ENCODE data around the gene MUL1. TPM values are rescaled to one million over a fixed set of nuclear protein-coding genes. Genes with fewer than 3 reads are reported as not detected.

The MUL1 gene
- total and polyA plus RNA-seq, 2 of the 8 experiments (the other 6 are each of a cell fraction or from before 2014, with no cell fraction given) = 16.4 to 20.8 TPM

- Histone ChIP-seq H4K8ac (ENCODE audit: extremely low read depth, insufficient read depth, low read length) (no peak overlapping the region), H3K56ac (replicated peaks; ENCODE audit: insufficient read length, low read depth, low read length) (no peak overlapping the region), H3K79me1 (ENCODE audit: low read depth, low read length) (no peaks in the 10 kb centered on the region), H3K36me3 (ENCODE audit: control insufficient read depth in 2 of 4, insufficient read depth in 4 of 4, low read length in 3 of 4) (no peaks in the 10 kb centered on the region), H4K91ac (replicated peaks; ENCODE audit: insufficient read length, low read length) (no peak overlapping the region), H3K27ac (ENCODE audit: low read depth, low read length) (no peak overlapping the region), H3K27me3 (replicated peaks in 1 of 4; ENCODE audit: control insufficient read depth in 3 of 4, extremely low read depth in 1 of 4, insufficient read depth in 3 of 4, low read length in 3 of 4) (peaks cover 0 to 6% (median 0%) of the 10 kb centered on the region in 4 experiments; a peak in 4 of 7 replicates), H2AFZ (ENCODE audit: low read length) (no peak overlapping the region), H3K23me2 (ENCODE audit: low read depth, low read length) (peaks cover 4% of the 10 kb centered on the region; the same call in 1 of the 2 replicates), H2BK20ac (ENCODE audit: low read length) (no peak overlapping the region), H3K4me2 (ENCODE audit: insufficient read depth in 1 of 2, low read depth in 2 of 2, low read length in 2 of 2) (no peak overlapping the region), H3K9ac (replicated peaks in 1 of 4; ENCODE audit: extremely low read depth in 1 of 4, low read depth in 3 of 4, low read length in 3 of 4) (no peak overlapping the region), H3K4ac (replicated peaks; ENCODE audit: insufficient read length, low read depth, low read length) (no peak overlapping the region), H3K4me1 (replicated peaks in 1 of 4; ENCODE audit: control insufficient read depth in 3 of 4, insufficient read depth in 4 of 4, low read length in 3 of 4) (peaks cover 0 to 3% (median 0%) of the 10 kb centered on the region in 4 experiments; a peak in 2 of 7 replicates), H2AK5ac (ENCODE audit: low read depth, low read length) (no peak overlapping the region), H2BK15ac (ENCODE audit: low read length) (no peak overlapping the region), H2BK120ac (replicated peaks; ENCODE audit: low read depth, low read length) (no peak overlapping the region), H4K5ac (ENCODE audit: insufficient read length, low read depth, low read length) (no peak overlapping the region), H2BK12ac (ENCODE audit: low read depth, low read length) (no peak overlapping the region), H3K9me3 (ENCODE audit: insufficient read depth in 2 of 2, low read depth in 1 of 2, low read length in 1 of 2) (no peaks in the 10 kb centered on the region), H3K23ac (ENCODE audit: insufficient read length) (no peak overlapping the region), H3K4me3 (ENCODE audit: extremely low read depth in 1 of 4, insufficient read depth in 2 of 4, low read depth in 3 of 4, low read length in 4 of 4) (no peak overlapping the region), H2BK5ac (ENCODE audit: low read depth, low read length) (no peak overlapping the region), H3K79me2 (ENCODE audit: control insufficient read depth in 1 of 2, insufficient read depth in 2 of 2, low read length in 2 of 2) (no peaks in the 10 kb centered on the region), H3K14ac (ENCODE audit: insufficient read length) (no peak overlapping the region), H3K18ac (ENCODE audit: extremely low read depth, low read length) (no peak overlapping the region), H4K20me1 (replicated peaks in 1 of 2; ENCODE audit: control insufficient read depth in 1 of 2, insufficient read depth in 2 of 2, low read length in 2 of 2) (no peaks in the 10 kb centered on the region)
- FAIRE-seq (no peak), DNase-seq (ENCODE audit: low read depth in 1 of 2, low spot score in 2 of 2) (no peak)
- POLR2A ChIA-PET (ENCODE audit: partially characterized antibody) = interaction anchor here (1.1 kb wide), 1 partner anchor 14 kb away, joined by 3 read pairs; no protein-coding TSS in a partner anchor
- 74% methylated on average over 3 of the region's 3 CpGs; no CpG with 5 or more reads in 1 of the 2 experiments for WGBS, 2 experiments (ENCODE audit: extremely low coverage in 1 of 2, insufficient coverage in 1 of 2, insufficient read length in 1 of 2, insufficient replicate concordance in 2 of 2, low coverage in 1 of 2, low lambda C conversion rate in 2 of 2, missing lambda C conversion rate in 1 of 2)
- CTCF ChIA-PET (ENCODE audit: partially characterized antibody) = interaction anchor here (0.7 to 4.2 kb wide), 5 partner anchors 10 to 311 kb away, joined by 3 to 26 read pairs (median 4); no protein-coding TSS in a partner anchor
These were observed 37.8 kb downstream of the MUL1 start for GRCh38 chr1:20470194-20470593.
